ENCODE data around the gene EHF.

GRCh38 chr11:34659096-34659733 lies 38.3 kb downstream of the EHF start:
- TF ChIP-seq SIN3A (conservative IDR thresholded peaks at IDR 0.05 in 1 of 2, IDR thresholded peaks at IDR 0.05 in 1 of 2; ENCODE audit: low read depth in 1 of 2, low read length in 2 of 2) (no peak), POLR2A (IDR thresholded peaks at IDR 0.05; ENCODE audit: control extremely low read depth in 1 of 2, low read depth in 2 of 2, low read length in 2 of 2) (no peak), POLR2AphosphoS5 (IDR thresholded peaks at IDR 0.05; ENCODE audit: low read depth, low read length) (no peak), CTCF (IDR thresholded peaks at IDR 0.05; ENCODE audit: control extremely low read depth in 1 of 3, insufficient read depth in 1 of 3, low read depth in 1 of 3, low read length in 3 of 3) (no peak)
